NCI-H1417 (cell line): ENCODE measurements around the gene CD40.

Experiments used
- DNase-seq, 3 experiments: peaks; one replicate each; lab custom pipeline; 2025; lab: John Stamatoyannopoulos, UW

The CD40 gene

GRCh38 chr20:46173652-46174468 is 55.7 kb downstream of the CD40 start:
- no peak for DNase-seq

GRCh38 chr20:46174469-46175126 is 56.5 kb downstream of the CD40 start:
- no peak for DNase-seq

GRCh38 chr20:46175127-46175494 is 57.0 kb downstream of the CD40 start:
- no peak for DNase-seq

GRCh38 chr20:46176739-46177378 is 58.7 kb downstream of the CD40 start:
- peak; percentile 41 to 75 (median 62) for DNase-seq

GRCh38 chr20:46177768-46178167 is 59.7 kb downstream of the CD40 start:
- no peak for DNase-seq

- no peak for DNase-seq
Observed at GRCh38 chr20:46178891-46179290, 60.8 kb downstream of the CD40 start.
